ENCODE results near the gene COX11. TPM values are rescaled to one million over a fixed set of nuclear protein-coding genes. Genes with fewer than 3 reads are reported as not detected.

Gene COX11
- total and polyA plus RNA-seq, 2 donors (not counting 1 experiment from before 2014, with no cell fraction given) = 33.6 to 62.3 TPM

GRCh38 chr17:54941285-54941684 is 27.2 kb downstream of the COX11 start:
- no peak for DNase-seq (ENCODE audit: low read depth in 2 of 2)
- no peaks in the 10 kb centered on the region for H3K79me2 ChIP-seq (ENCODE audit: control insufficient read depth, insufficient read depth, low read length)
- no peak for TF ChIP-seq CTCF (conservative IDR thresholded peaks at IDR 0.05 in 1 of 2, IDR thresholded peaks at IDR 0.05 in 1 of 2; ENCODE audit: low read depth in 1 of 2, low read length in 2 of 2)
- TF ChIP-seq EZH2 (IDR thresholded peaks at IDR 0.05; ENCODE audit: low read length, missing control alignments) = no peak
- no peak overlapping the region for H3K27ac ChIP-seq (ENCODE audit: insufficient read depth, low read length)
- no peaks in the 10 kb centered on the region for H3K9me3 ChIP-seq (ENCODE audit: control insufficient read depth, insufficient read depth, low read depth, low read length)
- no peak overlapping the region for H3K4me2 ChIP-seq (ENCODE audit: extremely low read depth, insufficient read depth, low read length)
- H2AFZ ChIP-seq (ENCODE audit: low read length) = no peak overlapping the region
- no peak overlapping the region for H3K9ac ChIP-seq (ENCODE audit: insufficient read depth, low read length)
- H3K4me3 ChIP-seq (replicated peaks in 1 of 4; ENCODE audit: control extremely low read depth in 1 of 4, insufficient read depth in 1 of 4, low read depth in 3 of 4, low read length in 4 of 4) = no peak overlapping the region
- H3K36me3 ChIP-seq (ENCODE audit: control insufficient read depth, insufficient read depth, low read length) = no peaks in the 10 kb centered on the region
- no peaks in the 10 kb centered on the region for H3K27me3 ChIP-seq (ENCODE audit: control insufficient read depth, insufficient read depth, low read length)
- no peaks in the 10 kb centered on the region for H4K20me1 ChIP-seq (ENCODE audit: control insufficient read depth, extremely low read depth, insufficient read depth, low read length)
- no peaks in the 10 kb centered on the region for H3K4me1 ChIP-seq (ENCODE audit: control insufficient read depth, extremely low read depth, insufficient read depth, low read length)

- Histone ChIP-seq H3K27ac (ENCODE audit: insufficient read depth, low read length) (no peak overlapping the region), H3K4me1 (ENCODE audit: control insufficient read depth, extremely low read depth, insufficient read depth, low read length) (no peaks in the 10 kb centered on the region), H3K9me3 (ENCODE audit: control insufficient read depth, insufficient read depth, low read depth, low read length) (no peaks in the 10 kb centered on the region), H3K9ac (ENCODE audit: insufficient read depth, low read length) (no peak overlapping the region), H2AFZ (ENCODE audit: low read length) (no peak overlapping the region), H3K36me3 (ENCODE audit: control insufficient read depth, insufficient read depth, low read length) (no peaks in the 10 kb centered on the region), H3K4me2 (ENCODE audit: extremely low read depth, insufficient read depth, low read length) (no peak overlapping the region), H4K20me1 (ENCODE audit: control insufficient read depth, extremely low read depth, insufficient read depth, low read length) (no peaks in the 10 kb centered on the region), H3K4me3 (replicated peaks in 1 of 4; ENCODE audit: control extremely low read depth in 1 of 4, insufficient read depth in 1 of 4, low read depth in 3 of 4, low read length in 4 of 4) (no peak overlapping the region), H3K27me3 (ENCODE audit: control insufficient read depth, insufficient read depth, low read length) (no peaks in the 10 kb centered on the region), H3K79me2 (ENCODE audit: control insufficient read depth, insufficient read depth, low read length) (no peaks in the 10 kb centered on the region)
- DNase-seq (ENCODE audit: low read depth in 2 of 2) = no peak
- TF ChIP-seq EZH2 (IDR thresholded peaks at IDR 0.05; ENCODE audit: low read length, missing control alignments) = no peak
Observed at GRCh38 chr17:54937426-54937825, 31.0 kb downstream of the COX11 start.

- H4K20me1 ChIP-seq (ENCODE audit: control insufficient read depth, extremely low read depth, insufficient read depth, low read length) = no peaks in the 10 kb centered on the region
- no peaks in the 10 kb centered on the region for H3K9me3 ChIP-seq (ENCODE audit: control insufficient read depth, insufficient read depth, low read depth, low read length)
- no peak overlapping the region for H3K27ac ChIP-seq (ENCODE audit: insufficient read depth, low read length)
- no peaks in the 10 kb centered on the region for H3K79me2 ChIP-seq (ENCODE audit: control insufficient read depth, insufficient read depth, low read length)
- H3K4me3 ChIP-seq (replicated peaks in 1 of 4; ENCODE audit: control extremely low read depth in 1 of 4, insufficient read depth in 1 of 4, low read depth in 3 of 4, low read length in 4 of 4) = no peak overlapping the region
- H3K27me3 ChIP-seq (ENCODE audit: control insufficient read depth, insufficient read depth, low read length) = no peaks in the 10 kb centered on the region
- DNase-seq (ENCODE audit: low read depth in 2 of 2) = no peak
- no peaks in the 10 kb centered on the region for H3K36me3 ChIP-seq (ENCODE audit: control insufficient read depth, insufficient read depth, low read length)
- no peak overlapping the region for H3K4me2 ChIP-seq (ENCODE audit: extremely low read depth, insufficient read depth, low read length)
- no peak overlapping the region for H3K9ac ChIP-seq (ENCODE audit: insufficient read depth, low read length)
- H3K4me1 ChIP-seq (ENCODE audit: control insufficient read depth, extremely low read depth, insufficient read depth, low read length) = no peaks in the 10 kb centered on the region
- no peak for TF ChIP-seq EZH2 (IDR thresholded peaks at IDR 0.05; ENCODE audit: low read length, missing control alignments)
- no peak for TF ChIP-seq CTCF (conservative IDR thresholded peaks at IDR 0.05 in 1 of 2, IDR thresholded peaks at IDR 0.05 in 1 of 2; ENCODE audit: low read depth in 1 of 2, low read length in 2 of 2)
- no peak overlapping the region for H2AFZ ChIP-seq (ENCODE audit: low read length)
Observed at GRCh38 chr17:54937018-54937417, 31.4 kb downstream of the COX11 start.

Data from fibroblast of lung (primary cell).